IMR-90 (cell line): ENCODE measurements around the gene TSHZ3. TPM values are rescaled to one million over a fixed set of nuclear protein-coding genes. Genes with fewer than 3 reads are reported as not detected.

Experiments
- ATAC-seq: fragments of 200-7000 bp; cut with Tn5 transposase; 2 replicates; pipeline ENCODE4 v1.9.1; 2020; ENCODE audit warnings: low read depth, mild to moderate bottlenecking, moderate library complexity
- BruUV-seq: library from RNA; stranded (reverse); fragments of 400-500 nt; replicated peaks from 2 replicates; lab custom pipeline; 2021; lab: Mats Ljungman, UMichigan
- CTCF ChIA-PET: fragments of 300-600 bp; formaldehyde crosslinking; extraction: SDS; loops from one replicate; lab custom pipeline; 2021; ENCODE audit warnings: antibody characterized with exemption; lab: Yijun Ruan, JAX
- POLR2A ChIA-PET: fragments of 300-600 bp; sonication (Branson Sonifier 250); formaldehyde crosslinking; loops from one replicate; lab custom pipeline; 2022; ENCODE audit warnings: antibody characterized with exemption; ENCODE audit not compliant: unreplicated experiment; lab: Charles Lee
- DNase-seq: peaks from one replicate; pipeline ENCODE4 v3.0.0; 2013
- H2AFZ ChIP-seq: replicated peaks from 2 replicates; pipeline ENCODE3; 2013; ENCODE audit warnings: low read length, mild to moderate bottlenecking; ENCODE audit not compliant: poor library complexity
- H2AK5ac ChIP-seq: 2 replicates; pipeline ENCODE4 v1.6.1; 2013; ENCODE audit warnings: low read depth, low read length, inconsistent platforms
- H2AK9ac ChIP-seq: replicated peaks from 2 replicates; pipeline ENCODE3; 2013; ENCODE audit warnings: mild to moderate bottlenecking, low read depth, low read length, moderate library complexity; ENCODE audit not compliant: poor library complexity
- H2BK120ac ChIP-seq: 2 replicates; pipeline ENCODE4 v1.6.1; 2013; ENCODE audit warnings: low read depth, low read length, inconsistent platforms
- H2BK15ac ChIP-seq: 3 replicates; pipeline ENCODE4 v1.6.1; 2013; ENCODE audit warnings: low read depth, low read length, inconsistent platforms
- H2BK20ac ChIP-seq: 2 replicates; pipeline ENCODE4 v1.6.1; 2013; ENCODE audit warnings: low read depth, mild to moderate bottlenecking, inconsistent platforms, low read length, moderate library complexity
- H2BK5ac ChIP-seq: 2 replicates; pipeline ENCODE4 v1.6.1; 2013; ENCODE audit warnings: mild to moderate bottlenecking, low read depth, low read length, inconsistent platforms; ENCODE audit not compliant: poor library complexity, severe bottlenecking
- H3K14ac ChIP-seq: replicated peaks from 2 replicates; pipeline ENCODE4 v1.6.1; 2013; ENCODE audit warnings: low read depth, low read length, inconsistent platforms
- H3K18ac ChIP-seq: 2 replicates; pipeline ENCODE4 v1.6.1; 2013; ENCODE audit warnings: low read depth, low read length, control low read depth
- H3K23ac ChIP-seq: 2 replicates; pipeline ENCODE4 v1.6.1; 2013; ENCODE audit warnings: low read depth, low read length, inconsistent platforms
- H3K27ac ChIP-seq: 2 replicates; pipeline ENCODE4 v1.5.1; 2013; ENCODE audit warnings: mild to moderate bottlenecking, control low read depth, low read length; ENCODE audit not compliant: insufficient read depth
- H3K27me3 ChIP-seq: 2 replicates; pipeline ENCODE4 v1.6.1; 2013; ENCODE audit warnings: low read length; ENCODE audit not compliant: control insufficient read depth, insufficient read depth
- H3K36me3 ChIP-seq: 2 replicates; pipeline ENCODE4 v1.6.1; 2013; ENCODE audit warnings: low read length, mixed read lengths; ENCODE audit not compliant: control insufficient read depth, insufficient read depth
- H3K4ac ChIP-seq: 2 replicates; pipeline ENCODE4 v1.6.1; 2013; ENCODE audit warnings: low read depth, low read length, inconsistent platforms
- H3K4me1 ChIP-seq: 2 replicates; pipeline ENCODE4 v1.6.1; 2013; ENCODE audit warnings: low read length, mixed read lengths; ENCODE audit not compliant: control insufficient read depth, insufficient read depth
- H3K4me2 ChIP-seq: 2 replicates; pipeline ENCODE4 v1.6.1; 2013; ENCODE audit warnings: low read depth, mild to moderate bottlenecking, control low read depth, low read length, moderate library complexity
- H3K4me3 ChIP-seq: 2 replicates; pipeline ENCODE4 v1.5.1; 2013; ENCODE audit warnings: low read depth, mild to moderate bottlenecking, control low read depth, low read length, moderate library complexity; ENCODE audit not compliant: insufficient read depth
- H3K56ac ChIP-seq: 2 replicates; pipeline ENCODE4 v1.6.1; 2013; ENCODE audit warnings: low read length, inconsistent platforms; ENCODE audit not compliant: insufficient read depth; ENCODE audit errors: extremely low read depth
- H3K79me1 ChIP-seq, 2 experiments: 2 replicates each; pipeline ENCODE4 v1.6.1; 2013; ENCODE audit warnings: low read length in 2 of 2, inconsistent platforms in 1 of 2, low read depth in 1 of 2
- H3K9ac ChIP-seq: 2 replicates; pipeline ENCODE4 v1.6.1; 2013; ENCODE audit warnings: low read depth, low read length, control low read depth
- H3K9me1 ChIP-seq: 2 replicates; pipeline ENCODE4 v1.6.1; 2013; ENCODE audit warnings: low read length, inconsistent platforms; ENCODE audit not compliant: insufficient read depth
- H3K9me3 ChIP-seq: 2 replicates; pipeline ENCODE4 v1.6.1; 2013; ENCODE audit warnings: low read length; ENCODE audit not compliant: control insufficient read depth, insufficient read depth
- H4K20me1 ChIP-seq: 2 replicates; pipeline ENCODE4 v1.6.1; 2013; ENCODE audit warnings: low read length, inconsistent platforms; ENCODE audit not compliant: insufficient read depth
- H4K5ac ChIP-seq: 2 replicates; pipeline ENCODE4 v1.6.1; 2013; ENCODE audit warnings: mild to moderate bottlenecking, low read depth, low read length, control low read depth
- H4K8ac ChIP-seq, 2 experiments: 2 replicates each; pipeline ENCODE4 v1.6.1; 2013; ENCODE audit warnings: low read depth in 2 of 2, low read length in 2 of 2, control low read depth in 1 of 2, inconsistent platforms in 1 of 2
- H4K91ac ChIP-seq: 2 replicates; pipeline ENCODE4 v1.6.1; 2013; ENCODE audit warnings: low read depth, low read length, inconsistent platforms; ENCODE audit not compliant: insufficient read depth
- BHLHE40 ChIP-seq: fragments of 150-350 bp; IDR thresholded peaks from 2 replicates; pipeline ENCODE4 v1.6.1; 2016; ENCODE audit warnings: mild to moderate bottlenecking, low read depth, low read length
- CEBPB ChIP-seq: IDR thresholded peaks from 2 replicates; pipeline ENCODE4 v1.6.1; 2012; ENCODE audit warnings: low read depth, low read length, improper control_type of control experiment
- CHD1 ChIP-seq: IDR thresholded peaks from 2 replicates; pipeline ENCODE4 v1.6.1; 2012; ENCODE audit warnings: low read depth, low read length, improper control_type of control experiment
- CTCF ChIP-seq: conservative IDR thresholded peaks from 2 replicates; pipeline ENCODE4 v1.5.1; 2012; ENCODE audit warnings: mild to moderate bottlenecking, low read depth, low read length, improper control_type of control experiment
- FOS ChIP-seq: fragments of 150-350 bp; IDR thresholded peaks from 2 replicates; pipeline ENCODE4 v1.6.1; 2016; ENCODE audit warnings: low read depth, low read length
- MAFK ChIP-seq: IDR thresholded peaks from 2 replicates; pipeline ENCODE4 v1.6.1; 2012; ENCODE audit warnings: low read depth, low read length, improper control_type of control experiment
- MAZ ChIP-seq: IDR thresholded peaks from 2 replicates; pipeline ENCODE4 v1.6.1; 2012; ENCODE audit warnings: low read depth, mild to moderate bottlenecking, low read length, improper control_type of control experiment, moderate library complexity, borderline replicate concordance
- MXI1 ChIP-seq: IDR thresholded peaks from 2 replicates; pipeline ENCODE4 v1.6.1; 2012; ENCODE audit warnings: low read depth, mild to moderate bottlenecking, low read length, moderate library complexity, borderline replicate concordance
- NFE2L2 ChIP-seq: fragments of 150-350 bp; IDR thresholded peaks from 2 replicates; pipeline ENCODE4 v1.6.1; 2016; ENCODE audit warnings: low read depth, mild to moderate bottlenecking, low read length
- POLR2A ChIP-seq: IDR thresholded peaks from 2 replicates; pipeline ENCODE4 v1.6.1; 2012; ENCODE audit warnings: mild to moderate bottlenecking, low read depth, low read length
- RAD21 ChIP-seq: IDR thresholded peaks from 2 replicates; pipeline ENCODE4 v1.6.1; 2012; ENCODE audit warnings: low read length, improper control_type of control experiment
- RCOR1 ChIP-seq: IDR thresholded peaks from 2 replicates; pipeline ENCODE4 v1.6.1; 2012; ENCODE audit warnings: mild to moderate bottlenecking, low read length, improper control_type of control experiment; ENCODE audit not compliant: insufficient replicate concordance
- RFX5 ChIP-seq: IDR thresholded peaks from 2 replicates; pipeline ENCODE4 v1.8.0; 2012; ENCODE audit warnings: low read depth, mild to moderate bottlenecking, low read length, moderate library complexity
- SMC3 ChIP-seq: fragments of 150-350 bp; IDR thresholded peaks from 2 replicates; pipeline ENCODE4 v1.6.1; 2016; ENCODE audit warnings: low read depth, mild to moderate bottlenecking, antibody characterized with exemption, low read length, moderate library complexity
- USF2 ChIP-seq: fragments of 150-350 bp; IDR thresholded peaks from 2 replicates; pipeline ENCODE4 v1.6.1; 2017; ENCODE audit warnings: mild to moderate bottlenecking, antibody characterized with exemption, low read length, low read depth
- WGBS, 2 experiments: methylation state at CpG; one replicate each; pipeline versions ENCODE4 v1.1.5 to v1.1.7; 2013; ENCODE audit warnings: missing lambda C conversion rate in 2 of 2; ENCODE audit not compliant: insufficient read length in 1 of 2; ENCODE audit errors: extremely low coverage in 2 of 2; 5-methylcytosine and 5-hydroxymethylcytosine counted together
- dilution Hi-C: fragments of 300-500 bp; cut with HindIII; formaldehyde crosslinking; loops from one replicate; pipeline ENCODE4 v1.14.3; 2018; ENCODE audit warnings: low sequenced_read_pairs; ENCODE audit not compliant: unreplicated experiment
- in situ Hi-C: fragments of 300-500 bp; cut with MboI; formaldehyde crosslinking; loops from 3 replicates; pipeline ENCODE4 v1.14.3; 2019; ENCODE audit warnings: low sequenced_read_pairs, inconsistent platforms, mixed read lengths
- intact Hi-C: fragments of 100-400 bp; cut with micrococcal nuclease; formaldehyde crosslinking; loops from 2 replicates; pipeline ENCODE4 v1.10.0; 2022
- polyA plus RNA-seq, 3 experiments: library from polyadenylated mRNA; depleted of rRNA; stranded (reverse); fragments of >200 nt; gene quantifications; 2 replicates each; pipeline ENCODE4 v1.2.3, GENCODE V29; 2012; ENCODE audit warnings: low replicate concordance in 1 of 3
- total RNA-seq: library from RNA; depleted of rRNA; stranded (reverse); fragments of >200 nt; gene quantifications from 2 replicates; pipeline ENCODE4 v1.2.3, GENCODE V29; 2012
- TF ChIP-seq, protein P1 (sequence below): fragments of 150-350 bp; IDR thresholded peaks from 2 replicates; pipeline ENCODE4 v1.6.1; 2016; ENCODE audit warnings: low read depth, mild to moderate bottlenecking, low read length, moderate library complexity, borderline replicate concordance

Gene TSHZ3
- total and polyA plus RNA-seq, 2 of the 4 experiments (the other 2 are of a cell fraction), result 8.1 to 13.0 TPM

DNA sequence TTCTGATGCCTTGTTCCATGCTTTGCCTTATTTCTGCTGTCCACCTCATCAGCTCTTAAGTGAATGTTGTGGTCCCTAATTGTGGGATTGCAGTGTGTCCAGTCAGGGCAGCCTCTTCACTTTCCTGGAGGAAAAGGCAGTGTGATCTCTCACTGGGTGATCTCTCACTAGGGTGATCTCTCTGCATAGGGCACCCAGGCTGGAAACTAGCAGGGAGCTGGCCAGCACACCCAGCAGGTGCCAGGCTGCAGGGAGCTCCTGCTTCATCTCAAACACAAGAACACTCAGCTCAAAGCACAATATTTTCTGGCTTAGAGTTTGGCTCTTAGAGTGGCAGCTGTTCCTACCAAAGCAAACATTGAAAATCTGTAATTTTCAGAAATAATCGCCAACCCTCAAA is 36.5 kb upstream of the TSHZ3 start:
- Histone ChIP-seq H4K91ac (no peak overlapping the region), H3K23ac (no peak overlapping the region), H3K9me1 (no peaks in the 10 kb centered on the region), H3K36me3 (no peaks in the 10 kb centered on the region), H2BK15ac (no peak overlapping the region), H3K4me2 (no peak overlapping the region), H3K4ac (no peak overlapping the region), H3K9me3 (no peaks in the 10 kb centered on the region), H3K27ac (no peak overlapping the region), H3K14ac (no peak overlapping the region), H2AFZ (no peak overlapping the region), H2BK120ac (no peak overlapping the region), H3K18ac (no peak overlapping the region), H2BK5ac (no peak overlapping the region), H2BK20ac (no peak overlapping the region), H3K56ac (no peak overlapping the region), H3K9ac (no peak overlapping the region), H3K27me3 (peaks cover 14% of the 10 kb centered on the region), H2AK9ac (peak overlapping the region; percentile 26), H4K20me1 (no peaks in the 10 kb centered on the region), H3K79me1 (no peaks in the 10 kb centered on the region), H4K5ac (no peak overlapping the region), H4K8ac (no peak overlapping the region), H3K4me3 (no peak overlapping the region), H3K4me1 (no peaks in the 10 kb centered on the region), H2AK5ac (no peak overlapping the region; the same call in 1 of the 2 replicates)
- intact Hi-C loops (no loop called here), in situ Hi-C loops (no loop called here), dilution Hi-C loops (no loop called here)
- CTCF ChIA-PET, result no interaction called here
- WGBS, 2 experiments, result no CpG with 5 or more reads among the region's 1 CpG
- POLR2A ChIA-PET, result no interaction called here
- TF ChIP-seq FOS (no peak), POLR2A (no peak), BHLHE40 (no peak), CEBPB (no peak), MAZ (no peak), CHD1 (no peak), USF2 (no peak), MXI1 (no peak), NFE2L2 (no peak), MAFK (no peak), SMC3 (no peak), RAD21 (no peak), RFX5 (no peak), CTCF (no peak), RCOR1 (no peak)
- TF ChIP-seq, protein P1, sequence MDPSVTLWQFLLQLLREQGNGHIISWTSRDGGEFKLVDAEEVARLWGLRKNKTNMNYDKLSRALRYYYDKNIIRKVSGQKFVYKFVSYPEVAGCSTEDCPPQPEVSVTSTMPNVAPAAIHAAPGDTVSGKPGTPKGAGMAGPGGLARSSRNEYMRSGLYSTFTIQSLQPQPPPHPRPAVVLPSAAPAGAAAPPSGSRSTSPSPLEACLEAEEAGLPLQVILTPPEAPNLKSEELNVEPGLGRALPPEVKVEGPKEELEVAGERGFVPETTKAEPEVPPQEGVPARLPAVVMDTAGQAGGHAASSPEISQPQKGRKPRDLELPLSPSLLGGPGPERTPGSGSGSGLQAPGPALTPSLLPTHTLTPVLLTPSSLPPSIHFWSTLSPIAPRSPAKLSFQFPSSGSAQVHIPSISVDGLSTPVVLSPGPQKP, result no peak
- no peak for DNase-seq
- BruUV-seq, result no TSS peak
- no peak; the same call in 1 of the 2 replicates for ATAC-seq
